Right ventricle myocardium superior (tissue), 1 donor: ENCODE results near the gene RMND1. TPM values are rescaled to one million over a fixed set of nuclear protein-coding genes. Genes with fewer than 3 reads are reported as not detected.

Source experiments
- ATAC-seq: fragments of 200-7000 bp; cut with Tn5 transposase; one replicate; pipeline ENCODE4 v1.9.1; 2020; ENCODE audit warnings: mild to moderate bottlenecking; ENCODE audit not compliant: poor library complexity
- DNase-seq: peaks from one replicate; pipeline ENCODE4 v3.0.0-alpha.2; 2020
- intact Hi-C: fragments of 100-400 bp; cut with DNase I; formaldehyde crosslinking; loops from one replicate; pipeline ENCODE4 v1.11.2; 2022
- total RNA-seq: library from RNA; stranded (reverse); fragmentation: NEBNext Ultra II Directional; extraction: Animal tissue kit (Norgen Biotek cat#: 25700); gene quantifications from one replicate; pipeline ENCODE4 v1.2.1, GENCODE V29; 2021
- donor health status: DM: no; HTN: yes; CAD: no; lungs with severe emphysema.

The RMND1 gene
- total RNA-seq, 1 donor from 2014 or later: 15.5 TPM

DNA sequence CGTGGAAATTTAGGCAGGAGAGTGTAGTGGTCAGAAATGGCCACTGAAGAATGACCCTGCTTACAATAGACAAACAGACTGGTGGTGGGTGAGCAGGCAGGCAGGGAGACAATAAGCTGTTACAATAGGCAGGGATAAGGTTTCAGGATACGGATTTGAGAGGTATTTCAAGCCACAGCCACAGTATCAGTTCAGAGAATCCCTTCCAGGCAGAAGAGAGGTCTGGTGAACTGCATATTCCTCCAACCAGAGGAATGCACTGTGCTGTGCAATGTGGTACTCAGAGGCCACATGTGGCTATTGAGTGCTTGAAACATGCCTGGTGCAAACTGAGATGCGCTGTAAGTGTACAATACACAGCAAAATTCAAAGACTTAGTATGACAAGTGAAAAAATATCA lies 20.6 kb downstream of the RMND1 start:
- ATAC-seq (no peak), DNase-seq (no peak)
- intact Hi-C loops: no loop called here

DNA sequence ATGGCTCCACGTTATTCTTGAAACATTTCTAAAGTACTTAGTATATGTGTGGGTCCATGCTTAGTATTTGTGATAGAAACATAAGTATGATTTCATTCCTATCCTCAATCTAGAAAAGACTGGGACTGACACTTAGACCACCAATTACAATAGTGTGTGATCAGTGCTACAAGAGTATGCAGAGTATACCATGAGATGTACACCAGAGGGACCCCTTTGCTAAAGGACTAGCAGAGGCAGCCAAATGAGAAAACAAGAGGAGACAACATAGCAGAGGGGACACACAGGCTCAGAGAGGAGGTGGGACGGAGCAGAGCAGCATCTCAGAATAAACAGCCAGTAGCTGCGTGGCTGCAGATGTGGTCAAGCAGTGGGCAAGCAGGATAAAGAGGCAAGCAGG lies 21.0 kb downstream of the RMND1 start:
- intact Hi-C loops: no loop called here
- DNase-seq (no peak), ATAC-seq (no peak)

DNA sequence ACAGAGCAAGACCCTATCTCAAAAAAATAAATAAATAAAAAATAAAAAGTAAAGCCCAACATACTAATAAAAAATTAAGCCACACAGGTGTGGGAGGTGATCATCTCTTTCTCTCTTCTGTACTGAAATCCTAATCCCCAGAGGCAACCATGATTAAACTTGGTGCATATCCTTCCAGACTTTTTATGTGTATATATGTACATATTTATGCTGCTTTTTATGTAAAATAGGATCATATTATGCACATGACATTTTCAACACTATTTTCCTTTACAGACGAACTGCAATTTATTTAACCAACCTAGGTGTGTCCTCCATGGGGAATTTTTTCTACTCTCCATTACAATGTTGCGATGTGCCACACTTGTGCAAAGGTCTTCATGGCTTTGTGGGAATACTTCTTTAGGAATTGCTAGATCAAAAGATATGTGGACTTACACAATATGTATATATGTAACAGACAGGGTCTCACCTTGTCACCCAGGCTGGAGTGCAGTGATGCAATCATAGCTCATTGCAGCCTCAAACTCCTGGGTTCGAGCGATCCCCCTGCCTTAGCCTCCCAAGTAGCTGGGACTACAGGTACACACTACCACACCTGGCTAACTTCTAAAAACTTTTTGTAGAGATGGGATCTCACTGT lies 23.7 kb downstream of the RMND1 start:
- DNase-seq (no peak), ATAC-seq (no peak)
- intact Hi-C loops: no loop called here

DNA sequence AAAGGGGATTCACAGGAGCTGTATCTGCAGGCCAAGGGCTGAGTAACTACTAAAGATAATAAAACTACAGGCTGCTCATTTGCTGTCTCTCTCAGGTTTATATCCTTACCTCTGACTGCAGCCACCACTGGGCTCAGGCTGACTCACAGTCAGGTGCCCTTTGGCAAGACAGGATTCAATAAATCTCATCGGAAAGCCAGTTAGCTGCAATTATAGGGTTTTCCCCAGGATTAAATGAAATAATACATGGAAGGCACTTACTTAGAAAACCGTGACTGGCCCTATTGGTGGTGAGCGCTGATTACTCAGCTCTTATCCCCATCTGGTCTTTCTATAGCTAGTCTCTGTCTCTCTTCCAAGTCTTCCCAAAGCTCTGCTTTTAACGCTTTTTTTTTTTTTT lies 26.4 kb downstream of the RMND1 start:
- ATAC-seq: no peak
- intact Hi-C loops: no loop called here
- DNase-seq: no peak

DNA sequence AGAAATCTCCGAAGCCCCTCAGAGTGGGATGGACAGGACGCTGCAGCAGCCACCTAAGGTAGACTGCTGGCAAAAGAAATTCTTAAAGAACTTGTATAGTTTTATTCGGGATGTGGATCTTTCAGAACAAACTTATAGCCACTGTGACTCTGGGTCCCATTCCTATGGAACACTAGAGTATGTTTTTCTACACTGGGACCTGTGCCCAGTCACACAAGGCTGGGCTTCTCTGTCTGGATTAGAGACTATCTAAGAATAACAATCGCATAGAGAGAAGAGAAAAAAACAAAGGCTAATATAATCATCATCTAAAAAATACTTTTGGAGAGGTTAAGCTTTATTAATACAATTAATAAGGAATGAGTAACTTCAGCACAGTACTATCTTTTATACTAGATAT lies 28.9 kb downstream of the RMND1 start:
- ATAC-seq (no peak), DNase-seq (no peak)
- intact Hi-C loops: no loop called here

DNA sequence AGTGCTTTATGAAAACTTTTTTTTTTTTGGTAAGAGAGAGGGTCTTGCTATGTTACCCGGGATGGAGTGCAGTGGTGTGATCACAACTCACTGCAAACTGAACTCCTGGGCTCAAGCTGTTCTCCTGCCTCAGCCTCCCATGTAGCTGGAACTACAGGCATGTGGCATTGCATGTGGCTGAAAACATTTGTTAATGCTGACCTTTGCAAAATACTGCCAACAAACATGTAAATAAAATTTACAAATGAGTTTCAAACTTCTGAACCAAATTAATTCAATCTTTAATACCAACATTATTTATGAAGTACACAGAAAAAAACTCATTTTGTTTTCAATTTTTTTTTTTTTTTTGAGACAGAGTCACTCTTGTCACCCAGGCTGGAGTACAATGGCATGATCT lies 34.4 kb downstream of the RMND1 start:
- no peak for DNase-seq
- intact Hi-C loops: no loop called here
- no peak for ATAC-seq

DNA sequence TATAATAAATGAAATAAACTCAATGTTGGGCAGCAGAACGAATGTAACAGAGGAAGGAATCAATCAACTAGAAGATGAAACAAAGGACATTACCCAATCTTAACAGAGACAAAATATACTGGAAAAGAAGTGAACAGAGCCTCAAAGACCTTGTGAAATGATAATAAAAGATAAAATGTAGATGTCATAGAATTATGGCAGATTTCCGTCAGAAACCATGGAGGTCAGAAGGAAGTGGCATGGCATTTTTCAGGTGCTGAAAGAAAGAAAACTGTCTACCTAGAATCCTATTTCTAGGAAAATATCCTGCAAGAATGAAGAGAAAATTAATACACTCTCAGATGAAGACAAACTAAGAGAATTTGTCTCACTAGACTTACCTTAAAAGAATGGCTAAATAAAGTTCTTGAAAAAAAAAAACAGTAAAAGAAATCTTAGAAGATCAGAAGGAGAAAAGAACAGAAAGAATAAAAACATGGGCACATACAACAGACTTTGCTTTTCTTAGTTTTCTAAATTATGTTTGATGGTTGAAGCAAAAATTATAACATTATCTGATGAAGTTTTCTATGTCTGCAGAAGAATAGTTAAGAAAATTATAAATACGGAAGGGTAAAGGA lies 37.2 kb downstream of the RMND1 start:
- DNase-seq (no peak), ATAC-seq (no peak)
- intact Hi-C loops: no loop called here

DNA sequence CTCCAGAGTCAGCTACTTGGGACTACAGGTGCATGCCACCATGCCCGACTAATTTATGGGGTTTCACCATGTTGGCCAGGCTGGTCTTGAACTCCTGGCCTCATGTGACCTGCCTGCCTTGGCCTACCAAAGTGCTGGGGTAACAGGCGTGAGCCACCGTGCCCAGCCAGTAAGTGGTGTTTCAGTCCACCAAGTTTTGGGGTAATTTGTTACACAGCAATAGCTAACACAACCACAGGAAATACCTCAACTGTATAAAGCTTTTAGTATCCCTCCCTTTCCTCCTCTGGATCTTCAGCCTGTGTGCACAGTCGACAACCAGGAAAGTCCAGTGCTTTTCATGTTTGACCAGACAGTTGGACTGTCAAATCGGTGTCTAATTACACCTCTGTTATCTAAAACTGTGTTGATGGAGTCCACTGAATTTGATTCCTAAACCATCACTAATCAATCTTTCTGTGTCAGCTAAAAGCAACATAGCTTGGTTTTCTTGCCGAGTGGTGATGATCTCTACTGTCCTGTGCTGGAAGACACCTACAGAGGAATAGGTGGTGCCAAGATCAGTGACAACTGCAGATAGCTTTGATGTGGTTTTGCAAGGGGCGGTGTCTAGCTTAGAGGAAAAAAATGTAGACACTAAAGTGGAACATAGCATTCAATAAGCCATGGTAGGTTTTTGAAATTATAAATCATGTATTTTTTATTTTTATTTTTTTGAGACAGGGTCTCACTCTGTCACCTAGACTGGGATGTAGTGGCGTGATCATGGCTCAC lies 38.4 kb downstream of the RMND1 start:
- DNase-seq: no peak
- no peak for ATAC-seq
- intact Hi-C loops: no loop called here

DNA sequence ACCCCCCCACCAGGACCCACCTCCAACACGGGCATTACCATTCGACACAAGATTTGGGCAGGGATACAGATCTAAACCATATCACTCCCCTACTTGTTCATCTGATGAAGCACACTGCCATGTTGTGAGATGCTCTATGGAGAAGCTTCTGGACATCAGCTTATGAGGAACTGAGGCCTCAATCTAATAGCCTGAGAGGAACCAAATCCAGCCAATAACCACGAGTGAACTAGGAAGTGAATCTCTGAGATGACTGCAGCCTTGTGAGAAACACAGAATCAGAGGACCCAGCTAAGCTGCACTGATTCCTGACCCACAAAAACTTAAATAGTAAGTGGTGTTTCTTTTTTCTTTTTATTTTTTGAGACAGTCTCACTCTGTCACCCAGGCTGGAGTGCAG lies 39.0 kb downstream of the RMND1 start:
- intact Hi-C loops: no loop called here
- ATAC-seq (no peak), DNase-seq (no peak)

DNA sequence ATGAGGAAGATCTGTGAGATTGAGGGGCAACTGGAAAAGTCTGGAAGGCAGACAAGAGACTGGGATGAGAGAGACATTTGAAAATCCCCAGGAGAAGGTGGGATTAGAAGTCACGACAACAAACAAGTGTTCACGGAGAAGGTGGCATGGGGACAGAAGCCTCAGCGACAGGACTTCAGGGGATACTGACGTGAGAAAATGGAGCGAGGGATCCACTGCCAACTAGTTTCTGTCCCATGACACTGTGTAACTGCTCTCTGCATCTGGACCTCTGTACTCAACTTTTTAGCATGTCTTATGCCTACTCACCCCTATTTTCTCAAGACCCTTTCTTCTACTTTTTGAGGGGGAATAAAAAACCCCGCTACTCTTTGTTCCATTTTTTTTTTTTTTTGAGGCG lies 42.2 kb downstream of the RMND1 start:
- DNase-seq (no peak), ATAC-seq (no peak)
- intact Hi-C loops: no loop called here

DNA sequence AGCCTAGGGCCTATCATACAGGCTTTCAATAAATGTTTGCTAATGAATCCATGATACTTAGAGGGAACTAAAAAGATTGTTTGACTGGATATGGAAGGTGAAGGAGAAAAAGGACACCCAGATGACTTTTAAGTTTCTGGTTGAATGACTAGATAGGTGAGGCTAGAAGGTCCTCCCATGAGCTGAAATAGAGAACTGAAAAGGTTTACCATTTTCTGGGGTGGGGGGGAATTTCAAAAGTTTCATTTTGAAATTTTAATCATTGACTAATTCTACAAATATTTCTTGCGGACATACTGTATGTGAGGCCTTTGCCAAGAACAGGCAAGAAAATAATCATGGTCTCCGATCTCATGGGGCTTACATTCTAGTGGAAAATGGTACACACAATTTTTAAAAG lies 42.7 kb downstream of the RMND1 start:
- DNase-seq (no peak), ATAC-seq (no peak)
- intact Hi-C loops: no loop called here

DNA sequence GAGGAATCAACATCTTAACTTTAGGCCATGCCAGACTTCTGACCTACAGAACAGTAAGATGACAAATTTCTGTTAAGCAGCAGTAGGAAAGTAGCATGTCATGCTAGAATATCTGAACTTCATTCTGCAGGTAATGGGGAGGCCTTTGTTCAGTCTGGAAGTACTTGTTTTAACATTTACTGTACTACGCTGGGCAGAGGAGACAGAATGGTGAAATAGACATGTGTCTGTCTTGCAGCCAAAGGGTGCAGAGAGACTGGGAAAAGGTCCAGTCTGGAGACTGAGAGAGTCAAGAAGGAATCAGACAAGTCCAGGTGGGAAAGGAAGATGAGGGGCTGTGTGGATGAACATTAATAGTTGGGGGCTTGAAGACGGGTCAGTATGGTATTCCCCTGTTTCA lies 43.1 kb downstream of the RMND1 start:
- ATAC-seq (no peak), DNase-seq (no peak)
- intact Hi-C loops: no loop called here

DNA sequence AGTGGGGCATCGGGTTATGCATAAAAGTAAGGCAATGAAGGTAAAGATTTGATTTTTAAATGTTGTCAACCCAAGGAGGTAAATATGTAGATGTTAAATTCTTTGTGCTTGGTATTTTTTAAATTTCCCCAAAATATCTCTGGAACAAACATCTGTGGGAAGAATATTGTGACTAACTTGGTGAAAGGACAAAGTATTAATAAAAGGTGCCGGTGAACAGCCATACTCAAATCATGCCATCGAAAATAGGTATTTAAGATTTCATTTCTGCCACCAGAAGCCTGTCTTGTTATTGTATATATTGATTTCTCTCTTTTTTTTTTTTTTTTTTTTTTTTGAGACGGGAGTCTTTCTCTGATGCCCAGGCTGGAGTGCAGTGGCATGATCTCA lies 48.0 kb downstream of the RMND1 start:
- no peak for ATAC-seq
- intact Hi-C loops: no loop called here
- no peak for DNase-seq

DNA sequence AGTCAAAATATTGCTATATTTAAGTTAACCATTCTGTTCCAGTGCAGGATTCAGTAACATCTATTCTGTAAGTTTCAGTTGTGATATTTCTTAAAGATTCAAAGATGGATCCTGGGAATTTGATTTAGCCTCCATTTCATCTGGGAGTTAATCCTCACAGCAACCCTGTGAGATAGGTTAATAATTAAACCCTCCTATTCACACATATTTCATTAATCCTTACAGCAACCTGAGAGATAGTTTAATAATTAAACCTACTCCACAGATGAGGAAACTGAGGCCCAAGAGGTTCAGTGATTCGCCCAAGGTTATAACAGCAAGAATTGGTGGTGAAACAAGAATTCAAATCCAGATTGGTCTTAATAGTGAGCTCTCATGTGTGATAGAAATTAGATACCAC lies 49.7 kb downstream of the RMND1 start:
- no peak for ATAC-seq
- intact Hi-C loops: no loop called here
- no peak for DNase-seq

DNA sequence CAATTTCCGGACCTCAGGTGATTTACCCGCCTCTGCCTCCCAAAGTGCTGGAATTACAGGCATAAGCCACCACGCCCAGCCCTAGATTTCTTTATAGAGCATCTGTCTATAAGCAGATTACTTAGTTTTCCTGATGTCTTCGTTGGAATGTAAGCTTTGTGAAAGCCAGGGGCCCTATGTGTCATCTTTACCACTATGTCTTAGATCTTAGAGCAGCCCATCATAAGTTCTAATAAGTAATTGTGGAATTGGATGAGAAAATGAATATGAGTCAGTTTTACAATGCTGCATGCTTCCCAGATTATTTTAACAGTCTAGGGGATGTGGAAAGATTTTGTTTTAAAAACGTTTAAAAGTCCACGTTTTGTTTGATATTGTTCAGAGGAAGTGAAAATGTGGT lies 51.5 kb downstream of the RMND1 start:
- DNase-seq (no peak), ATAC-seq (no peak)
- intact Hi-C loops: no loop called here

DNA sequence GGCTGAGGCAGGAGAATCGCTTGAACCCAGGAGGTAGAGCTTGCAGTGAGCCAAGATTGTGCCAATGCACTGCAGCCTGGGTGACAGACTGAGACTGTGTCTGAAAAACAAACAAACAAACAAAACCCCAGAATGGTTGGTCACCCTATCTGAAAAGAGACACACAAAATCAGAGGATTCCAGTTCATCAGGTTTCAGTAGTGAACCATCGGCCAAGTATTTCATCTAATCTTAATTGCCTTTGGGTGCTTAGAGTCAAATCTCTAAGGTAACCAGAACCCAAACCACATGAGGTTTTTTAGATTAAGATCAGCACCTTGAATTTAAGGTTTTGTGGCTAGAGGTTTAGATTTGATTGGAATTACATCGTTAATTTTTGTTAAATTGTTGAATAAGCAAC lies 52.2 kb downstream of the RMND1 start:
- ATAC-seq (no peak), DNase-seq (no peak)
- intact Hi-C loops: no loop called here

DNA sequence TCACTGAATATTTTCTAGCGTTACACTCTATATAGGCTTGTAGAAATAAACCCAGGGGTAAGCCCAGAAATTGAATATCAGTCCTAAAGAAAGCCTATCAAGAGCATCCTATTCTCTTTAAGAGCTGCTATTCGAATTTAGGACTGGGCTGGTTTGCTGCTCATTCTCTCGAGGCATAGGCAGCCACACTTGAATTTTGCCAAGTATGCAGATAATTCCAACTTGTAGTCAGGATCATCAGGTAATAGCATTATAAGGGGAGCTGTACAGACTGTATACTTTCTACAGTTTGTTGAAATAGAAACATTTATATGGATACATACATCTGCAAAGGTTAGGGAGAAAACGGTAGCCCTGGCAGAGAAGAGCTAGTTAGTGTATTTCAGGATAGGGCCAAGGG lies 58.5 kb downstream of the RMND1 start:
- intact Hi-C loops: no loop called here
- no peak for DNase-seq
- ATAC-seq: no peak

DNA sequence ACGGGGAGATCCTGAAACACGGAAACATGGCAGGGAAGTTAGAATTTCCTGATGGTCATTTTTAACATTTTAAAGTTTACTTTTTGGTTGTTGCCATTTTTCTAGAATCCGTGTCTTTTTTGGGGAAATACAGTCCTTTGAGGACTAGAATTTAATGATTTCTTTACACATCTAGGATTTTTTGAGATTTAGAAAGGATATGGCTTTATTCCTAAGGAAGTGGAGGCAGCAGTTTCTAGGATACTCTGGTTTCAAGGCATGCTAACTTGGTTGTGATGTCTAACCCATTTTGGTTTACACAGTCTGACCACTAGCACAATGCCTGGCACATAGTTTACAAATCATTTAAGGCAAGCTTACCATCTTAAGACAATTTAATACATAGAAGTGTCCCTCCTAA lies 59.5 kb downstream of the RMND1 start:
- DNase-seq: no peak
- ATAC-seq: no peak
- intact Hi-C loops: no loop called here

DNA sequence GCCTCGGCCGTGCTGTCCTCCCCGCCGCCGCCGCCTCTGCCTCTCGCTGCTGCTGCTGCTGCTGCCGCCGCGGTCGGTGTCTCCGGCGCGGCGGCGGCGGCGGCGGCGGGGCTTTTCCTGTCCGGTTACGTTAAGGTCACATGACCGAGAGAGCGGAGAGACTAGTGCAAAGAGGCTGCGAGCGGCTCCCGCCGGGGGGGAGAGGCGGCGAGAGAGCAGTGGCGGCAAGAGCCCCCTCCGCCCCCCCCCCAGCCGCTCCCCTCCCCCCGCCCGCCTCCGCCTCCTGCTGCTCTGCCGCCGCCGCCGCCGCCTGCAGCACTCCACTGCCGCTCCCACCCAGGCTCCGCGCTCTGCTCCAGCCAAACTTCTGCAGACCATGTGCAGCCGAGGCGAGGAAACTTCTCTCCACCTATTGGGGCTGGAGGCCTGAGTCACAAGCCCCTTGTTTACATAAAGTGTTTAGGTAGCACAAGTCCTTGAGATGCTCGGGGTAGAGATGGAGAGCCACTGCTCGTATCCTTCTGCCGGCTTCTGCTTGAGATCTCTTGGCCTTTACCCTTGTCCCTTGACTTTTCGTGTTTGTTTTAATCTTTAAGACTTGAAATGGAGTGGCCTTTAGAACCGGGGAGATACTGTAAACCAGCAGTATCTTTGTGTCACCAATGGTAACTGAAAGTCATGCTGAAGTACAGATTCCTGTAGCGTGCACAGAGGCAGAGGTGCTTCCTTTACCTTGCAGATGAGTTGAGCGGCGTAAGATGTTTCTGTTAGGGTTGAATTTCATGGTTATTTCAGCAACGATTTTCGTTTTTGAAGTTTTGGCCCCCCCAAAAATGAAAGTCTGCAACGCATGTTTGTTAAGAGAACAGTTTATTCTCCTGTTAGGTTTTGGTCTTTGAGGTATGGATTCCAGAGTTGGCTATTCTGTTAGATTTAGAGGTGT lies 60.2 kb downstream of the RMND1 start, which contains the start of gene ZBTB2:
TSS of gene ZBTB2 (minus strand) at position 89 of the 943 bp plus-strand sequence. CDS start 17,922 bp downstream, outside the sequence.
- peak; percentile 6 for ATAC-seq
- intact Hi-C loops: no loop called here
- peak; percentile 81 for DNase-seq
